ENCODE data around the gene FAM171A1.

- TF ChIP-seq CTCF (IDR thresholded peaks at IDR 0.05; ENCODE audit: extremely low read depth in 1 of 2, insufficient read depth in 1 of 2, low read depth in 1 of 2, low read length in 2 of 2): no peak
- no peak for TF ChIP-seq POLR2AphosphoS5 (IDR thresholded peaks at IDR 0.05; ENCODE audit: insufficient read depth, low read depth, low read length)
- no peak for TF ChIP-seq POLR2A (IDR thresholded peaks at IDR 0.05; ENCODE audit: low read depth, low read length)
- TF ChIP-seq EZH2 (IDR thresholded peaks at IDR 0.05; ENCODE audit: borderline replicate concordance, low read depth, low read length, severe bottlenecking): no peak
- no peak for TF ChIP-seq FOS (IDR thresholded peaks at IDR 0.05; ENCODE audit: borderline replicate concordance, insufficient read depth, low read length)
- no peak for TF ChIP-seq MAX (IDR thresholded peaks at IDR 0.05; ENCODE audit: insufficient read depth, insufficient read length)
- TF ChIP-seq JUN (IDR thresholded peaks at IDR 0.05; ENCODE audit: borderline replicate concordance, insufficient read depth, insufficient read length, low read depth): no peak
- TF ChIP-seq GATA2 (IDR thresholded peaks at IDR 0.05; ENCODE audit: insufficient read depth, insufficient read length, low read depth, low read length): no peak
- TF ChIP-seq MYC (IDR thresholded peaks at IDR 0.05; ENCODE audit: low read depth, low read length): no peak
Observed at GRCh38 chr10:15411010-15411409, 39.9 kb upstream of the FAM171A1 start.

All from endothelial cell of umbilical vein (primary cell).